GM10266 (cell line): ENCODE results near the gene GPR150.

ENCODE experiments used
- DNase-seq: peaks from one replicate; pipeline ENCODE4 v3.0.0; 2012; ENCODE audit errors: extremely low spot score
- TF ChIP-seq, protein P1 (sequence below): IDR thresholded peaks from 2 replicates; pipeline ENCODE4 v1.5.1; 2012; ENCODE audit warnings: mild to moderate bottlenecking, low read depth; ENCODE audit not compliant: control insufficient read depth, insufficient read depth; ENCODE audit errors: missing control alignments

Gene GPR150

DNA sequence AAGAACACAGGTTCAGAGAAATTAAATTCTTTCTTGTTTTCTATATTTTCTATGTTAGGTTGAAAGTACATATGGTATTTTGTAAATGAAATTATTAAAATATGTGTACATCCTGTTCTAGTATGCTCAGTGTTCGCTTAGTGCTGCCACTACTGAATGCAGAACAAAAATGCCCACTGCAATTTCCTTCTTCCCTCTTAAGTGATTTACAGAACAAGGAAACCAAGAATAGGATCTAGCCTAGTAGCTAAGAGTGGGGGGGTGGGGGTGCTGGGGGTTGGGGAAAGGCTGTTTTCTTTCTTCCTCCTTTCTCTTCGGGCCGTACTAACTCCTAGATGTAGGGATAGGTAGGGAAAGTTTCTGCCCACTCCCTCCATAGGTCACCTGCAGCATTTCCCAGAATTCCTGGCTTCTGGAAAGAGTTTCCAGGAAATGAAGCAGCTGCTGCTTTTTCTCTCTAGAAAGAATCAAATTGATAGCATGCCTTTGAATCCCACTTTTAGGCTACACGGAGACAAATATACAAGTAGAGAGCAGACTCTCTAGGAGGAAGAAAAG, 47.3 kb downstream of the GPR150 start:
- DNase-seq, result no peak
- TF ChIP-seq, protein P1, sequence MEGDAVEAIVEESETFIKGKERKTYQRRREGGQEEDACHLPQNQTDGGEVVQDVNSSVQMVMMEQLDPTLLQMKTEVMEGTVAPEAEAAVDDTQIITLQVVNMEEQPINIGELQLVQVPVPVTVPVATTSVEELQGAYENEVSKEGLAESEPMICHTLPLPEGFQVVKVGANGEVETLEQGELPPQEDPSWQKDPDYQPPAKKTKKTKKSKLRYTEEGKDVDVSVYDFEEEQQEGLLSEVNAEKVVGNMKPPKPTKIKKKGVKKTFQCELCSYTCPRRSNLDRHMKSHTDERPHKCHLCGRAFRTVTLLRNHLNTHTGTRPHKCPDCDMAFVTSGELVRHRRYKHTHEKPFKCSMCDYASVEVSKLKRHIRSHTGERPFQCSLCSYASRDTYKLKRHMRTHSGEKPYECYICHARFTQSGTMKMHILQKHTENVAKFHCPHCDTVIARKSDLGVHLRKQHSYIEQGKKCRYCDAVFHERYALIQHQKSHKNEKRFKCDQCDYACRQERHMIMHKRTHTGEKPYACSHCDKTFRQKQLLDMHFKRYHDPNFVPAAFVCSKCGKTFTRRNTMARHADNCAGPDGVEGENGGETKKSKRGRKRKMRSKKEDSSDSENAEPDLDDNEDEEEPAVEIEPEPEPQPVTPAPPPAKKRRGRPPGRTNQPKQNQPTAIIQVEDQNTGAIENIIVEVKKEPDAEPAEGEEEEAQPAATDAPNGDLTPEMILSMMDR, result no peak

DNA sequence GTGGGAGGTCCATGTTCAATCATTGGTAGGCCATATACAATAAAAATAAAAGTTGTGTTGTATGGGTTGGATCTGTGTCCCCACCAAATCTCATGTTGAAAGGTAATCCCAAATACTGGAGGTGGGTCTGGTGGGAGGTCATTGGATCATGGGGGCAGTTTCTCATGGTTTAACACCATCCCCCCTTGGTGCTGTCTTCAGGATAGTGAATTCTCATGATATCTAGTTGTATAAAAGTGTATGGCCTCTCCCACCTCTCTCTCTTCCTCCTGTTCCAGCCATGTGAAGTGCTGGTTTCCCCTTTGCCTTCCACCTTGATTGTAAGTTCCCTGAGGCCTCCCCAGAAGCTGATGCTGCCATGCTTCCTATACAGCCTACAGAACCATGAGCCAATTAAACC, 47.8 kb downstream of the GPR150 start:
- TF ChIP-seq, protein P1, result no peak
- DNase-seq, result no peak

DNA sequence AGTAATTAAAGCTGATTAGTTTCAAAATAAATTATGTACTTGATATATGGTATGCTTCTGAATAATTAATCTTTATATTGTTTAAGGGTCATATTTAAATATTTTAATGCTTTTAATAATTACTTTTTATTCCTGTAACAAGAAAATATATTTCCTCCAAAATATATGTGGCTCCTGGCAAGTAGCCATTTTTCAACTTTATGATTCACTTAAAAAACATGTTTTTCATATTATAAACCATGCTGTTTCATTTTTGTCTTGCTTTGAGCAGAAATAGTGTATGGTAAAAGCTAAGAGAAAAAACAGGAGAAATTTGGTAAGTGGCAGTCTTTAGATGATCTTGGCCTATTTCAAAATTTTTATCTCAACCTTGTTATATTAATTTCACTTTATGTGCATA, 48.3 kb downstream of the GPR150 start:
- DNase-seq, result no peak
- TF ChIP-seq, protein P1, result no peak

DNA sequence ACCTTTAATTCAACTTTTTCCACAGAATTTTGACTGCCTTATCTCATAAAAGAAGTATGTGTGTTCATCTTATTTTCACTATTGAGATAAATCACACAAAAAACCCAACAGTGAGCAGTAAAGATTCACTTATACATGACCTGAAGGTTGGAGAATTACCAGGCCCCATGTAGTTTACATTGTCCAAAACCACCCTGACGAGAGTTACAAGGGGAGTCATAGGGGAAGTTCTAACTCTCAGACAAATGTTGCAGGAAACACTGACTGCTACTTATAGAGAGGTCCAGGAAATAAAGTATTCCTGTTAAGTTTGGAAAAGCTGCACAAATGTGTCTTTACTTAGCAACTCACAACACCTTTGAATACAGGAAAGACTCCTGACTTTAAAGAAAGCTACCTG, 48.8 kb downstream of the GPR150 start:
- TF ChIP-seq, protein P1, result no peak
- DNase-seq, result no peak

DNA sequence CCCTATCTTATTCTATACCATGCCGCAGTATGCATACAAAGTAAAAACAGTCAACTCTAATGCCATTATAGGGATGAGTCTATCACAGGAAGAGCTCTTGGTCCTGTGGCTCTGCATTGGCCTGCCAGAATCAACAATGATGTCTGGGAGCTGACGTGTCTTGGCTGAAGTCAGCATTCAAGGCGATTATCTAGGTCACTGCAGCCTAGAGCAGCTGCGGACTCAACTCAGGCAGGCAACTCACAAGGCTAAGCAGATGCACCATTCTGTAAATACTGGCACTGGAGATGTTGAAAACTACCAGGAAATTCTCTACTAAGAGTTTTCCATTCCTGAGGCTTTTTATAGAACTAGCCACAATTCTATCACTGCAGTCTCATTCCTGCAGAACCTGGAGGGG, 49.7 kb downstream of the GPR150 start:
- TF ChIP-seq, protein P1, result no peak
- no peak for DNase-seq

DNA sequence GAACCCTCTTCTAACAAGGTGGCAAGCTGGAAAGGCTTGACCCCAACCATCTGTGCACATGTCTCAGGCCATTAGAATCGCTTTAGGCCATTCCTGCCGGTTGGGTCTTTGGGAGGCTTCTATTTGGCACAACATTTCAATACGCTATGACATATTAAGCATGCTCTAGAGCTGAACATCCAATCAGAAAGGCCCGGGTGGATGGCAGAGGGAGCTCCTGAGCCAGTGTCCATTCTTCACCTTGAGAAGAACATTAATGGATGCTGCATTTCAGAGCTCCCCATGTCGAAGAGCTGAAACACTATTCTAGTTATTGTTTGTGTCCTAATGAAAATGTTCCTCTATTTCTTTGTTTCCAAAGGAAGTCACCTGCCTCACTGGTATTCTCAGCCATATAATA, 50.1 kb downstream of the GPR150 start:
- DNase-seq, result no peak
- TF ChIP-seq, protein P1, result no peak

DNA sequence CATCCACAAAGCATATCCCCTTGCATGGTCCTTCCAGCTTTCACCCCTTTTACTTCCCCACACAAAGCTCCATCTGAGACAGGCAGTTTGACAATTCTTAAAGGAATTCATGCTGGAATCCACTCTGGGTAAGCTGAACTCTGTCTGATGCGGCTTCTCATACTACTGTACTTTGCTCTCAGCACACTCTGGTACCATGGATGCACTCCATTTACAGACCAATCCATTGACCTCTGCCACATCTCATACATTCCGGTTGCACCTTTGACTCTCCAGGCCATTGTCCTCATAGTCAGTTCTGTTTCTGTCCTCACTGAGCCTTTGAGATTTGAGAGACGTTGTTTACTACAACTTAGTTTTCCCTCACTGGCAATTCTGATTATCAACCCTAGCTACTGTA, 50.7 kb downstream of the GPR150 start:
- TF ChIP-seq, protein P1, result no peak
- DNase-seq, result no peak
